B cell (primary cell): ENCODE measurements around the gene MXRA8. TPM values are rescaled to one million over a fixed set of nuclear protein-coding genes. Genes with fewer than 3 reads are reported as not detected.

ENCODE experiments used
- ATAC-seq: fragments of 200-7000 bp; cut with Tn5 transposase; one replicate; pipeline ENCODE4 v1.10.0; 2021; ENCODE audit warnings: low read depth, mild to moderate bottlenecking, moderate number of reproducible peaks, moderate library complexity
- CTCF ChIA-PET: fragments of 350-600 bp; sonication (Branson Sonifier 250); formaldehyde crosslinking; loops from one replicate; lab custom pipeline; 2021; ENCODE audit warnings: antibody characterized with exemption, inconsistent platforms; lab: Charles Lee
- POLR2A ChIA-PET: fragments of 350-600 bp; sonication (Branson Sonifier 250); formaldehyde crosslinking; loops from one replicate; lab custom pipeline; 2021; ENCODE audit warnings: antibody characterized with exemption; lab: Charles Lee
- DNase-seq: peaks from one replicate; pipeline ENCODE4 v3.0.0; 2013
- H2AFZ ChIP-seq: 2 replicates; pipeline ENCODE4 v1.6.1; 2012; ENCODE audit warnings: mild to moderate bottlenecking, low read depth, low read length; ENCODE audit not compliant: insufficient read depth, poor library complexity, severe bottlenecking
- H3K27ac ChIP-seq, 2 donors: 1 replicate in 1 of 2; 2 replicates in 1 of 2; pipeline ENCODE4 v1.5.1; 2012 to 2013; ENCODE audit warnings: low read length in 2 of 2, mild to moderate bottlenecking in 2 of 2, moderate library complexity in 1 of 2
- H3K27me3 ChIP-seq, 4 experiments: fragments of 200-600 bp in 1 of 4; sonication (generic) in 1 of 4; replicated peaks in 1 of 4; 1 replicate in 2 of 4; 2 replicates in 2 of 4; pipeline versions ENCODE4 v1.6.1 to v1.7.0; 2013 to 2016; ENCODE audit warnings: low read length in 3 of 4, mild to moderate bottlenecking in 2 of 4, mixed read lengths in 1 of 4, moderate library complexity in 1 of 4; ENCODE audit not compliant: insufficient read depth in 4 of 4, control insufficient read depth in 3 of 4; ENCODE audit errors: control extremely low read depth in 1 of 4
- H3K36me3 ChIP-seq, 2 experiments: replicated peaks in 1 of 2; 1 replicate in 1 of 2; 2 replicates in 1 of 2; pipeline versions ENCODE4 v1.6.1 to v1.7.1; 2013; ENCODE audit warnings: low read length in 1 of 2; ENCODE audit not compliant: insufficient read depth in 2 of 2, control insufficient read depth in 1 of 2; ENCODE audit errors: control extremely low read depth in 1 of 2, extremely low read depth in 1 of 2
- H3K4me1 ChIP-seq, 2 donors: fragments of 200-600 bp in 1 of 2; sonication (generic) in 1 of 2; 1 replicate in 1 of 2; 2 replicates in 1 of 2; pipeline versions ENCODE4 v1.5.1 to v1.6.1; 2013 to 2017; ENCODE audit warnings: low read length in 2 of 2; ENCODE audit not compliant: control insufficient read depth in 2 of 2, insufficient read depth in 2 of 2
- H3K4me2 ChIP-seq: replicated peaks from 2 replicates; pipeline ENCODE3; 2012; ENCODE audit warnings: mild to moderate bottlenecking, low read depth, low read length; ENCODE audit not compliant: poor library complexity, severe bottlenecking
- H3K4me3 ChIP-seq, 5 experiments: fragments of 200-600 bp in 1 of 5; sonication (generic) in 1 of 5; 1 replicate in 3 of 5; 2 replicates in 2 of 5; pipeline versions ENCODE4 v1.5.1 to v1.7.0; 2011 to 2016; ENCODE audit warnings: low read length in 4 of 5, mild to moderate bottlenecking in 4 of 5, low read depth in 2 of 5, control low read depth in 1 of 5, moderate library complexity in 1 of 5; ENCODE audit not compliant: insufficient read depth in 1 of 5; ENCODE audit errors: control extremely low read depth in 1 of 5, extremely low read depth in 1 of 5
- H3K79me2 ChIP-seq: fragments of 200-600 bp; sonication (generic); one replicate; pipeline ENCODE4 v1.6.0; 2016; ENCODE audit warnings: low read length; ENCODE audit not compliant: control insufficient read depth, insufficient read depth
- H3K9ac ChIP-seq: fragments of 200-600 bp; sonication (generic); 2 replicates; pipeline ENCODE4 v1.6.1; 2017; ENCODE audit warnings: mild to moderate bottlenecking, low read length, moderate library complexity
- H3K9me3 ChIP-seq, 3 donors: one replicate each; pipeline versions ENCODE4 v1.6.1 to v1.7.1; 2013; ENCODE audit warnings: low read length in 2 of 3; ENCODE audit not compliant: control insufficient read depth in 2 of 3, insufficient read depth in 1 of 3; ENCODE audit errors: control extremely low read depth in 1 of 3
- H4K20me1 ChIP-seq: 2 replicates; pipeline ENCODE4 v1.6.0; 2012; ENCODE audit warnings: mild to moderate bottlenecking, low read length; ENCODE audit not compliant: insufficient read depth, control insufficient read depth, poor library complexity, severe bottlenecking
- H3K27ac Mint-ChIP-seq: one replicate; pipeline ENCODE4 v1.8.0; 2021; ENCODE audit warnings: mixed read lengths
- H3K27me3 Mint-ChIP-seq: one replicate; pipeline ENCODE4 v1.8.0; 2021; ENCODE audit warnings: mixed read lengths
- H3K4me1 Mint-ChIP-seq: one replicate; pipeline ENCODE4 v1.8.0; 2021; ENCODE audit warnings: mixed read lengths
- H3K4me3 Mint-ChIP-seq: one replicate; pipeline ENCODE4 v1.8.0; 2021; ENCODE audit warnings: mixed read lengths
- H3K9me3 Mint-ChIP-seq: one replicate; pipeline ENCODE4 v1.8.0; 2022; ENCODE audit warnings: mixed read lengths; ENCODE audit not compliant: insufficient read depth
- CTCF ChIP-seq: fragments of 200-600 bp; IDR thresholded peaks from one replicate; pipeline ENCODE4 v1.8.0; 2022; ENCODE audit warnings: antibody characterized with exemption, mild to moderate bottlenecking
- EZH2 ChIP-seq: IDR thresholded peaks from 2 replicates; pipeline ENCODE4 v1.6.1; 2012; ENCODE audit warnings: borderline replicate concordance, low read depth, mild to moderate bottlenecking, moderate library complexity, low read length; ENCODE audit not compliant: insufficient read depth, poor library complexity, severe bottlenecking
- WGBS: methylation state at CpG from one replicate; pipeline ENCODE4 v1.1.5; 2013; ENCODE audit warnings: missing lambda C conversion rate; ENCODE audit not compliant: insufficient coverage; 5-methylcytosine and 5-hydroxymethylcytosine counted together
- intact Hi-C: fragments of 100-400 bp; cut with micrococcal nuclease; formaldehyde crosslinking; loops from one replicate; pipeline ENCODE4 v1.10.0; 2022
- polyA plus RNA-seq: library from polyadenylated mRNA; depleted of rRNA; stranded (reverse); fragments of >200 nt; gene quantifications from 2 replicates; pipeline ENCODE4 v1.2.3, GENCODE V29; 2012
- total RNA-seq, 2 donors: library from RNA; stranded (reverse); fragments of 120-200 nt in 1 of 2; gene quantifications; 1 replicate in 1 of 2; 2 replicates in 1 of 2; pipeline versions ENCODE4 v1.2.3 to v1.2.4, GENCODE V29; 2013 to 2022

MXRA8 gene
- total and polyA plus RNA-seq, 2 donors (not counting 1 experiment from before 2014, with no cell fraction given): 0.10 TPM; not detected in 1

- no peak for ATAC-seq
- H3K4me1 ChIP-seq: peaks cover 19 to 37% of the 10 kb centered on the region in 2 donors
- WGBS: under 1% methylated on average over 24 of the region's 24 CpGs
Observed at GRCh38 chr1:1374589-1374928, 16.2 kb upstream of the MXRA8 start.

More at GRCh38 chr1:1374589-1374928, 16.2 kb upstream of the MXRA8 start:
- H3K9me3 ChIP-seq: peaks cover 0 to 3% (median 0%) of the 10 kb centered on the region in 3 donors
- peaks cover 15% of the 10 kb centered on the region for H3K79me2 ChIP-seq
- intact Hi-C loops: no loop called here
- H3K4me2 ChIP-seq: peak overlapping the region; percentile 84
- peaks cover 0 to 10% of the 10 kb centered on the region in 2 experiments for H3K36me3 ChIP-seq
- ChIA-PET CTCF (interaction anchor here (1.0 to 2.0 kb wide), 10 partner anchors 24 to 356 kb away, joined by 3 to 7 read pairs (median 3); partner anchors contain the start of genes CCNL2 and UBE2J2), POLR2A (interaction anchor here (0.6 to 1.9 kb wide), 7 partner anchors 25 to 343 kb away, joined by 3 to 23 read pairs (median 4); partner anchors contain the start of genes CCNL2 and MRPL20)
- H3K27ac ChIP-seq: peak overlapping the region; percentile 75 to 95
- peak overlapping the region; percentile 84 for H3K4me3 Mint-ChIP-seq
- peak overlapping the region; percentile 81 for H2AFZ ChIP-seq
- H3K4me3 ChIP-seq: peak overlapping the region; percentile 2 to 93 (median 78)
- H3K27me3 Mint-ChIP-seq: no peaks in the 10 kb centered on the region
- DNase-seq: no peak
- H4K20me1 ChIP-seq: peaks cover 21% of the 10 kb centered on the region
- H3K9ac ChIP-seq: peak overlapping the region; percentile 81
- no peaks in the 10 kb centered on the region for H3K27me3 ChIP-seq
- TF ChIP-seq CTCF: no peak
- TF ChIP-seq EZH2: no peak
- H3K27ac Mint-ChIP-seq: peak overlapping the region; percentile 83
- no peaks in the 10 kb centered on the region for H3K9me3 Mint-ChIP-seq
- H3K4me1 Mint-ChIP-seq: peaks cover 11% of the 10 kb centered on the region
